HEK293 (cell line): ENCODE results near the gene HAUS2.
A peak's percentile ranks its signal among the peaks of the same experiment; 100 is the strongest.

Experiments
- CTCF ChIA-PET: fragments of 350-600 bp; formaldehyde crosslinking; extraction: SDS; loops from one replicate; lab custom pipeline; 2021; ENCODE audit warnings: antibody characterized with exemption; lab: Yijun Ruan, JAX
- POLR2A ChIA-PET: fragments of 300-600 bp; formaldehyde crosslinking; extraction: SDS; loops from one replicate; lab custom pipeline; 2020; ENCODE audit warnings: antibody characterized with exemption, inconsistent platforms; lab: Yijun Ruan, JAX
- H3K27ac ChIP-seq: fragments of 200-500 bp; sonication (Bioruptor generic); 2 replicates; pipeline ENCODE4 v1.5.1; 2014; ENCODE audit warnings: low read depth, low read length, control low read depth, inconsistent platforms; ENCODE audit errors: extremely low read depth
- H3K36me3 ChIP-seq, 2 experiments: fragments of 200-500 bp in 1 of 2; sonication (Bioruptor generic) in 1 of 2; 1 replicate in 1 of 2; 2 replicates in 1 of 2; pipeline ENCODE4 v1.5.1; 2014 to 2017; ENCODE audit warnings: inconsistent platforms in 2 of 2, low read length in 2 of 2; ENCODE audit not compliant: control insufficient read depth in 2 of 2, insufficient read depth in 1 of 2
- H3K4me1 ChIP-seq: fragments of 200-500 bp; sonication (Bioruptor generic); 2 replicates; pipeline ENCODE4 v1.5.1; 2014; ENCODE audit warnings: mild to moderate bottlenecking, low read length, inconsistent platforms; ENCODE audit not compliant: control insufficient read depth, insufficient read depth
- H3K4me3 ChIP-seq: 2 replicates; pipeline ENCODE4 v1.5.1; 2011; ENCODE audit warnings: low read depth, mild to moderate bottlenecking, control low read depth, low read length, moderate library complexity
- H3K9me3 ChIP-seq: fragments of 200-500 bp; sonication (Bioruptor generic); 2 replicates; pipeline ENCODE4 v1.5.1; 2014; ENCODE audit warnings: low read depth, low read length, inconsistent platforms; ENCODE audit not compliant: control insufficient read depth, insufficient read depth
- BCL6B ChIP-seq: fragments of 450-650 bp; formaldehyde crosslinking; IDR thresholded peaks from 2 replicates; pipeline ENCODE4 v1.5.1; 2017; ENCODE audit warnings: missing biosample characterization, missing genetic modification characterization
- KLF8 ChIP-seq: fragments of 450-650 bp; formaldehyde crosslinking; IDR thresholded peaks from 2 replicates; pipeline ENCODE4 v1.5.1; 2016; ENCODE audit warnings: missing biosample characterization, missing genetic modification characterization
- YY2 ChIP-seq: fragments of 450-650 bp; formaldehyde crosslinking; IDR thresholded peaks from 2 replicates; pipeline ENCODE4 v1.5.1; 2016; ENCODE audit warnings: missing biosample characterization, missing genetic modification characterization
- ZIC2 ChIP-seq: fragments of 450-650 bp; formaldehyde crosslinking; IDR thresholded peaks from 2 replicates; pipeline ENCODE4 v1.5.1; 2016; ENCODE audit warnings: missing biosample characterization, missing genetic modification characterization
- ZNF211 ChIP-seq: fragments of 450-650 bp; formaldehyde crosslinking; IDR thresholded peaks from 2 replicates; pipeline ENCODE4 v1.5.1; 2016; ENCODE audit warnings: low read depth, missing biosample characterization, missing genetic modification characterization
- ZNF214 ChIP-seq: fragments of 450-650 bp; formaldehyde crosslinking; IDR thresholded peaks from 2 replicates; pipeline ENCODE4 v1.5.1; 2017; ENCODE audit warnings: missing biosample characterization, mild to moderate bottlenecking, missing genetic modification characterization, borderline replicate concordance
- ZNF335 ChIP-seq: fragments of 450-650 bp; formaldehyde crosslinking; conservative IDR thresholded peaks from 2 replicates; pipeline ENCODE4 v1.5.1; 2016; ENCODE audit warnings: missing biosample characterization, missing genetic modification characterization
- ZNF350 ChIP-seq: fragments of 450-650 bp; formaldehyde crosslinking; IDR thresholded peaks from 2 replicates; pipeline ENCODE4 v1.5.0; 2017; ENCODE audit warnings: missing biosample characterization, mild to moderate bottlenecking, missing genetic modification characterization
- ZNF510 ChIP-seq: fragments of 450-650 bp; formaldehyde crosslinking; IDR thresholded peaks from 2 replicates; pipeline ENCODE4 v1.5.1; 2018; ENCODE audit warnings: mild to moderate bottlenecking, missing genetic modification characterization, missing biosample characterization; ENCODE audit not compliant: insufficient replicate concordance
- ZNF571 ChIP-seq: fragments of 450-650 bp; formaldehyde crosslinking; IDR thresholded peaks from 2 replicates; pipeline ENCODE4 v1.5.0; 2017; ENCODE audit warnings: missing biosample characterization, missing genetic modification characterization
- ZNF776 ChIP-seq: fragments of 450-650 bp; formaldehyde crosslinking; IDR thresholded peaks from 2 replicates; pipeline ENCODE4 v1.5.0; 2017; ENCODE audit warnings: missing biosample characterization, missing genetic modification characterization, borderline replicate concordance
- ZNF777 ChIP-seq: fragments of 450-650 bp; formaldehyde crosslinking; IDR thresholded peaks from 2 replicates; pipeline ENCODE4 v1.5.1; 2017; ENCODE audit warnings: missing biosample characterization, missing genetic modification characterization, borderline replicate concordance
- TF ChIP-seq, protein P1 (sequence below): fragments of 450-650 bp; formaldehyde crosslinking; conservative IDR thresholded peaks from 2 replicates; pipeline ENCODE4 v1.5.1; 2016; ENCODE audit warnings: low read depth, missing biosample characterization, missing genetic modification characterization
- TF ChIP-seq, protein P2 (sequence below): fragments of 450-650 bp; formaldehyde crosslinking; IDR thresholded peaks from 2 replicates; pipeline ENCODE4 v1.5.1; 2016; ENCODE audit warnings: missing biosample characterization, missing genetic modification characterization
- TF ChIP-seq, protein P3 (sequence below): fragments of 450-650 bp; formaldehyde crosslinking; IDR thresholded peaks from 2 replicates; pipeline ENCODE4 v1.5.1; 2016; ENCODE audit warnings: missing biosample characterization, missing genetic modification characterization
- TF ChIP-seq, protein P4 (sequence below): fragments of 450-650 bp; formaldehyde crosslinking; IDR thresholded peaks from 2 replicates; pipeline ENCODE4 v1.5.1; 2016; ENCODE audit warnings: missing biosample characterization, missing genetic modification characterization, borderline replicate concordance

The HAUS2 gene

DNA sequence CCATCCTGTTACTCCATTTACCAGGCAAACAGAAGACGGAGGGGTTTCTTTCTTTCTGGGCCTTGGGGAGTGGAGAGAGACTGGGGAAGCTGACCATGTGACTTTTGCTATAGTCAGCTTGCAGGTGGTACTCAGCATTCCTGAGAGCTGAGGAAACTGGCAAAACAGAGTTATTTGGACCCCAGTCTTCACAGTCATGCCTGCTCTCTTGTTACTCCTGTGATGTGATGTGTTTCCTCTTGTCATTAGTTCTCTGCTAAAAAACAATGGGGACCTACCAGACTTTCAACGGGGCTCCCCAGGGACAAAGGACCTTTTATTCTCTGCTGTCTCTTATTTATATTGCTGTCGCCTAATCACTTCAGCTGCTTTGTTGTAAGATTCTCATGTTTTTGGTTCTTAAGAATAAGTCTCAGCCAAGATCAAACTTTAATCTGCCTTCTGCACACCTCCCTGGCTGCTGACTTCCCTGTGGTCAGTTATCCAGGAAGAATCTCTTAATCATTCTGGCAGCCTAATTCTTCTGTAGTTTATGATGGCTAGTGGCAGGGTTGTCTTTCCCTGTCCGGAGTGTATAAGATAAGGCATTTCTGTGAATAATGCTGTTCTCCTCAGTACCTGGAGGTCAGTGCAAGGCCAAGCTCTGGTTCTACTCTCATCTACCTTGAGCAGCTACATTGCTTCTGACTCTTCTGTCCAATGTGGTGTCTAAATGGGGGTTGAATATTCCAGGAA is 35.6 kb downstream of the HAUS2 start:
- no peaks in the 10 kb centered on the region for H3K9me3 ChIP-seq
- TF ChIP-seq ZNF777 (tag by site-specific recombination), result no peak
- TF ChIP-seq ZNF776 (tag by site-specific recombination), result no peak
- TF ChIP-seq ZNF214 (tag by site-specific recombination), result no peak
- TF ChIP-seq ZNF335 (tag by site-specific recombination), result peak; percentile 37; the same call in 1 of the 2 replicates
- TF ChIP-seq ZNF211 (tag by site-specific recombination), result no peak
- no peak overlapping the region for H3K4me3 ChIP-seq
- no peak overlapping the region for H3K27ac ChIP-seq
- ChIA-PET POLR2A (interaction anchor here (1.0 kb wide), 1 partner anchor 9 kb away, joined by 4 read pairs; the partner anchor contains the start of gene STARD9), CTCF (interaction anchor here (2.0 kb wide), 1 partner anchor 8 kb away, joined by 9 read pairs; no protein-coding TSS in a partner anchor)
- H3K4me1 ChIP-seq, result peaks cover 6% of the 10 kb centered on the region
- H3K36me3 ChIP-seq, result peaks cover 0 to 7% of the 10 kb centered on the region in 2 experiments; a peak in 1 of 3 replicates

DNA sequence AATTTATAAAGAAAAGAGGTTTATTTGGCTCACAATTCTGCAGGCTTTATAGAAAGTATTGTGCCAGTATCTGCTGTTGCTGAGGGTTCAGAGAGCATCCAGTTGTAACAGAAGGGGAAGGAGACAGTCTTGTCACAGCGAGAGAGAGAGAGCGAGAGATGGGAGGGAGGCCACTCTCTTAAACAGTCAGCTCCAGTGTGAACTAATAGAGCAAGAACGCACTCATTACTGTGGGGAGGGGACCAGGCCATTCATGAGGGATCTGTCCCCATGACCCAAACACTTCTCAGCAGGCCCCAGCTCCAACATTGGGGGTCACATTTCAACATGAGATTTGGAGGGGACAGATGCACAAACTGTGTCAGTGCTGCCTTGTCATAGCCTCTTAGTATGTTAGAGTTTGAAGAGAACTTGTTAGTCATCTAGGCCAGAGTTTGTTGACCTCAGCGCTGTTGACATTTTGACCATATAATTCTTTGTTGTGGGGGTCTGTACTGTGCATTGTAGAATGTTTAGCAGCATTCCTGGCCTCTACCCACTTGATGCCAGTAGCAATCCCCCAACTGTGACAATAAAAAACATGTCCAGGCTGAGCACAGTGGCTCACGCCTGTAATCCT is 42.1 kb downstream of the HAUS2 start:
- no peak overlapping the region for H3K27ac ChIP-seq
- peaks cover 0 to 6% of the 10 kb centered on the region in 2 experiments; a peak in 1 of 3 replicates for H3K36me3 ChIP-seq
- H3K4me3 ChIP-seq, result no peak overlapping the region
- no peaks in the 10 kb centered on the region for H3K4me1 ChIP-seq
- ChIA-PET POLR2A (no interaction called here), CTCF (interaction anchor here (1.0 kb wide), 1 partner anchor 9 kb away, joined by 4 read pairs; no protein-coding TSS in a partner anchor)
- no peaks in the 10 kb centered on the region for H3K9me3 ChIP-seq
- no peak for TF ChIP-seq ZNF510
- no peak for TF ChIP-seq YY2
- no peak for TF ChIP-seq ZNF571
- TF ChIP-seq, protein P1, sequence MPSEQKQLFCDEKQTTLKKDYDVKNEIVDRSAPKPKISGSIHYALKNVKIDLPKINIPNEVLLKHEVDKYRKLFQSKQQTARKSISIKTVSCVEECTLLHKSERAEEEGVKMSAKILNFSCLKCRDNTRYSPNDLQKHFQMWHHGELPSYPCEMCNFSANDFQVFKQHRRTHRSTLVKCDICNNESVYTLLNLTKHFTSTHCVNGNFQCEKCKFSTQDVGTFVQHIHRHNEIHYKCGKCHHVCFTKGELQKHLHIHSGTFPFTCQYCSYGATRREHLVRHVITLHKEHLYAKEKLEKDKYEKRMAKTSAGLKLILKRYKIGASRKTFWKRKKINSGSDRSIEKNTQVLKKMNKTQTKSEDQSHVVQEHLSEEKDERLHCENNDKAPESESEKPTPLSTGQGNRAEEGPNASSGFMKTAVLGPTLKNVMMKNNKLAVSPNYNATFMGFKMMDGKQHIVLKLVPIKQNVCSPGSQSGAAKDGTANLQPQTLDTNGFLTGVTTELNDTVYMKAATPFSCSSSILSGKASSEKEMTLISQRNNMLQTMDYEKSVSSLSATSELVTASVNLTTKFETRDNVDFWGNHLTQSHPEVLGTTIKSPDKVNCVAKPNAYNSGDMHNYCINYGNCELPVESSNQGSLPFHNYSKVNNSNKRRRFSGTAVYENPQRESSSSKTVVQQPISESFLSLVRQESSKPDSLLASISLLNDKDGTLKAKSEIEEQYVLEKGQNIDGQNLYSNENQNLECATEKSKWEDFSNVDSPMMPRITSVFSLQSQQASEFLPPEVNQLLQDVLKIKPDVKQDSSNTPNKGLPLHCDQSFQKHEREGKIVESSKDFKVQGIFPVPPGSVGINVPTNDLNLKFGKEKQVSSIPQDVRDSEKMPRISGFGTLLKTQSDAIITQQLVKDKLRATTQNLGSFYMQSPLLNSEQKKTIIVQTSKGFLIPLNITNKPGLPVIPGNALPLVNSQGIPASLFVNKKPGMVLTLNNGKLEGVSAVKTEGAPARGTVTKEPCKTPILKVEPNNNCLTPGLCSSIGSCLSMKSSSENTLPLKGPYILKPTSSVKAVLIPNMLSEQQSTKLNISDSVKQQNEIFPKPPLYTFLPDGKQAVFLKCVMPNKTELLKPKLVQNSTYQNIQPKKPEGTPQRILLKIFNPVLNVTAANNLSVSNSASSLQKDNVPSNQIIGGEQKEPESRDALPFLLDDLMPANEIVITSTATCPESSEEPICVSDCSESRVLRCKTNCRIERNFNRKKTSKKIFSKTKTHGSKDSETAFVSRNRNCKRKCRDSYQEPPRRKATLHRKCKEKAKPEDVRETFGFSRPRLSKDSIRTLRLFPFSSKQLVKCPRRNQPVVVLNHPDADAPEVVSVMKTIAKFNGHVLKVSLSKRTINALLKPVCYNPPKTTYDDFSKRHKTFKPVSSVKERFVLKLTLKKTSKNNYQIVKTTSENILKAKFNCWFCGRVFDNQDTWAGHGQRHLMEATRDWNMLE (tag by site-specific recombination), result no peak
- no peak for TF ChIP-seq ZNF350 (tag by site-specific recombination)
- TF ChIP-seq, protein P2, sequence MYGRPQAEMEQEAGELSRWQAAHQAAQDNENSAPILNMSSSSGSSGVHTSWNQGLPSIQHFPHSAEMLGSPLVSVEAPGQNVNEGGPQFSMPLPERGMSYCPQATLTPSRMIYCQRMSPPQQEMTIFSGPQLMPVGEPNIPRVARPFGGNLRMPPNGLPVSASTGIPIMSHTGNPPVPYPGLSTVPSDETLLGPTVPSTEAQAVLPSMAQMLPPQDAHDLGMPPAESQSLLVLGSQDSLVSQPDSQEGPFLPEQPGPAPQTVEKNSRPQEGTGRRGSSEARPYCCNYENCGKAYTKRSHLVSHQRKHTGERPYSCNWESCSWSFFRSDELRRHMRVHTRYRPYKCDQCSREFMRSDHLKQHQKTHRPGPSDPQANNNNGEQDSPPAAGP (tag by site-specific recombination), result no peak
- no peak for TF ChIP-seq ZNF211 (tag by site-specific recombination)
- no peak for TF ChIP-seq BCL6B
- TF ChIP-seq ZIC2 (tag by site-specific recombination), result no peak
- TF ChIP-seq, protein P3, sequence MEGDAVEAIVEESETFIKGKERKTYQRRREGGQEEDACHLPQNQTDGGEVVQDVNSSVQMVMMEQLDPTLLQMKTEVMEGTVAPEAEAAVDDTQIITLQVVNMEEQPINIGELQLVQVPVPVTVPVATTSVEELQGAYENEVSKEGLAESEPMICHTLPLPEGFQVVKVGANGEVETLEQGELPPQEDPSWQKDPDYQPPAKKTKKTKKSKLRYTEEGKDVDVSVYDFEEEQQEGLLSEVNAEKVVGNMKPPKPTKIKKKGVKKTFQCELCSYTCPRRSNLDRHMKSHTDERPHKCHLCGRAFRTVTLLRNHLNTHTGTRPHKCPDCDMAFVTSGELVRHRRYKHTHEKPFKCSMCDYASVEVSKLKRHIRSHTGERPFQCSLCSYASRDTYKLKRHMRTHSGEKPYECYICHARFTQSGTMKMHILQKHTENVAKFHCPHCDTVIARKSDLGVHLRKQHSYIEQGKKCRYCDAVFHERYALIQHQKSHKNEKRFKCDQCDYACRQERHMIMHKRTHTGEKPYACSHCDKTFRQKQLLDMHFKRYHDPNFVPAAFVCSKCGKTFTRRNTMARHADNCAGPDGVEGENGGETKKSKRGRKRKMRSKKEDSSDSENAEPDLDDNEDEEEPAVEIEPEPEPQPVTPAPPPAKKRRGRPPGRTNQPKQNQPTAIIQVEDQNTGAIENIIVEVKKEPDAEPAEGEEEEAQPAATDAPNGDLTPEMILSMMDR, result no peak
- TF ChIP-seq, protein P4, sequence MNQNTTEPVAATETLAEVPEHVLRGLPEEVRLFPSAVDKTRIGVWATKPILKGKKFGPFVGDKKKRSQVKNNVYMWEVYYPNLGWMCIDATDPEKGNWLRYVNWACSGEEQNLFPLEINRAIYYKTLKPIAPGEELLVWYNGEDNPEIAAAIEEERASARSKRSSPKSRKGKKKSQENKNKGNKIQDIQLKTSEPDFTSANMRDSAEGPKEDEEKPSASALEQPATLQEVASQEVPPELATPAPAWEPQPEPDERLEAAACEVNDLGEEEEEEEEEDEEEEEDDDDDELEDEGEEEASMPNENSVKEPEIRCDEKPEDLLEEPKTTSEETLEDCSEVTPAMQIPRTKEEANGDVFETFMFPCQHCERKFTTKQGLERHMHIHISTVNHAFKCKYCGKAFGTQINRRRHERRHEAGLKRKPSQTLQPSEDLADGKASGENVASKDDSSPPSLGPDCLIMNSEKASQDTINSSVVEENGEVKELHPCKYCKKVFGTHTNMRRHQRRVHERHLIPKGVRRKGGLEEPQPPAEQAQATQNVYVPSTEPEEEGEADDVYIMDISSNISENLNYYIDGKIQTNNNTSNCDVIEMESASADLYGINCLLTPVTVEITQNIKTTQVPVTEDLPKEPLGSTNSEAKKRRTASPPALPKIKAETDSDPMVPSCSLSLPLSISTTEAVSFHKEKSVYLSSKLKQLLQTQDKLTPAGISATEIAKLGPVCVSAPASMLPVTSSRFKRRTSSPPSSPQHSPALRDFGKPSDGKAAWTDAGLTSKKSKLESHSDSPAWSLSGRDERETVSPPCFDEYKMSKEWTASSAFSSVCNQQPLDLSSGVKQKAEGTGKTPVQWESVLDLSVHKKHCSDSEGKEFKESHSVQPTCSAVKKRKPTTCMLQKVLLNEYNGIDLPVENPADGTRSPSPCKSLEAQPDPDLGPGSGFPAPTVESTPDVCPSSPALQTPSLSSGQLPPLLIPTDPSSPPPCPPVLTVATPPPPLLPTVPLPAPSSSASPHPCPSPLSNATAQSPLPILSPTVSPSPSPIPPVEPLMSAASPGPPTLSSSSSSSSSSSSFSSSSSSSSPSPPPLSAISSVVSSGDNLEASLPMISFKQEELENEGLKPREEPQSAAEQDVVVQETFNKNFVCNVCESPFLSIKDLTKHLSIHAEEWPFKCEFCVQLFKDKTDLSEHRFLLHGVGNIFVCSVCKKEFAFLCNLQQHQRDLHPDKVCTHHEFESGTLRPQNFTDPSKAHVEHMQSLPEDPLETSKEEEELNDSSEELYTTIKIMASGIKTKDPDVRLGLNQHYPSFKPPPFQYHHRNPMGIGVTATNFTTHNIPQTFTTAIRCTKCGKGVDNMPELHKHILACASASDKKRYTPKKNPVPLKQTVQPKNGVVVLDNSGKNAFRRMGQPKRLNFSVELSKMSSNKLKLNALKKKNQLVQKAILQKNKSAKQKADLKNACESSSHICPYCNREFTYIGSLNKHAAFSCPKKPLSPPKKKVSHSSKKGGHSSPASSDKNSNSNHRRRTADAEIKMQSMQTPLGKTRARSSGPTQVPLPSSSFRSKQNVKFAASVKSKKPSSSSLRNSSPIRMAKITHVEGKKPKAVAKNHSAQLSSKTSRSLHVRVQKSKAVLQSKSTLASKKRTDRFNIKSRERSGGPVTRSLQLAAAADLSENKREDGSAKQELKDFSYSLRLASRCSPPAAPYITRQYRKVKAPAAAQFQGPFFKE, result no peak
- no peak for TF ChIP-seq KLF8 (tag by site-specific recombination)
